A549 treated with ZK216348 at 1 μM for 4 hours (cell line): Measurements from ENCODE around the gene AMDHD2. TPM values are rescaled to one million over a fixed set of nuclear protein-coding genes. Genes with fewer than 3 reads are reported as not detected.

ENCODE experiments used
- total RNA-seq: library from RNA; stranded (reverse); fragments of 200-300 nt; extraction: Qiagen RNA extraction; gene quantifications from 5 replicates; pipeline ENCODE4 v1.2.3, GENCODE V29; 2022; ENCODE audit warnings: low read depth

AMDHD2 gene, protein sequence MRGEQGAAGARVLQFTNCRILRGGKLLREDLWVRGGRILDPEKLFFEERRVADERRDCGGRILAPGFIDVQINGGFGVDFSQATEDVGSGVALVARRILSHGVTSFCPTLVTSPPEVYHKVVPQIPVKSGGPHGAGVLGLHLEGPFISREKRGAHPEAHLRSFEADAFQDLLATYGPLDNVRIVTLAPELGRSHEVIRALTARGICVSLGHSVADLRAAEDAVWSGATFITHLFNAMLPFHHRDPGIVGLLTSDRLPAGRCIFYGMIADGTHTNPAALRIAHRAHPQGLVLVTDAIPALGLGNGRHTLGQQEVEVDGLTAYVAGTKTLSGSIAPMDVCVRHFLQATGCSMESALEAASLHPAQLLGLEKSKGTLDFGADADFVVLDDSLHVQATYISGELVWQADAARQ
- total RNA-seq: 10.2 to 28.8 TPM (median 27.7 TPM) in 5 replicates

GRCh38 chr16:2520097-2520783 is at the start of gene AMDHD2:
Gene AMDHD2, plus strand, starts transcription at chr16:2520371. Its CDS starts 88 bp downstream, at chr16:2520459.

DNA sequence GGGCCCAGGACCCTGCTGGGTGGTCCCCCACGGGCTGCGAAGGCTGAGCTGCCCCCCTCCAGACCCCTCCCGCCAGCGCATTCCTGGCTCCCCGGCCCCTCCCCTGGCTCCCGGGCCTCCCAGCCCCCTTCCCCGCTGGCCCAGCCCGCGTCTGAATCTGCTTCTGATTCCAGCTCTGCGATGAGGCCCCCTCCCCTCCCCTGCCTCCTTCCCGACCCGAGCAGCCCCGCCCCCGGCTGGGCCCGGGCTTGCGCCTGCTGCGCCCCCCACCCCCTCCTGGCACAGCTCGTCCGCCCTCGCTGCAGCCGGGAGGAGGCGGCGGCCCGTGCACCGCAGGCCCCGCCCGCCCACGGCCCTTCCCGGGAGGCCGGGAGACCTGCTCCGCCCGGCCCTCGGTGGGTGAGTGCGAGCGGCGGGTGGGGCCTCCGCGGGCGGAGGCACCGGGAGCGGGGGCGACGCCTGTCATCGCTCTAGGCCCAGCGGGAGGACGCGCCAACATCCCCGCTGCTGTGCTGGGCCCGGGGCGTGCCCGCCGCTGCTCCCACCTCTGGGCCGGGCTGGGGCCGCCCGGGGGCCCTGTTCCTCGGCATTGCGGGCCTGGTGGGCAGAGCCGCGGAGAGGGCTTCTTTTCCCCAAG is 49.0 kb upstream of the AMDHD2 start, which contains the start of gene NTN3:
NTN3 (plus strand) TSS at position 282 of the 637 bp plus-strand sequence. CDS start 405 bp downstream, outside the sequence.

DNA sequence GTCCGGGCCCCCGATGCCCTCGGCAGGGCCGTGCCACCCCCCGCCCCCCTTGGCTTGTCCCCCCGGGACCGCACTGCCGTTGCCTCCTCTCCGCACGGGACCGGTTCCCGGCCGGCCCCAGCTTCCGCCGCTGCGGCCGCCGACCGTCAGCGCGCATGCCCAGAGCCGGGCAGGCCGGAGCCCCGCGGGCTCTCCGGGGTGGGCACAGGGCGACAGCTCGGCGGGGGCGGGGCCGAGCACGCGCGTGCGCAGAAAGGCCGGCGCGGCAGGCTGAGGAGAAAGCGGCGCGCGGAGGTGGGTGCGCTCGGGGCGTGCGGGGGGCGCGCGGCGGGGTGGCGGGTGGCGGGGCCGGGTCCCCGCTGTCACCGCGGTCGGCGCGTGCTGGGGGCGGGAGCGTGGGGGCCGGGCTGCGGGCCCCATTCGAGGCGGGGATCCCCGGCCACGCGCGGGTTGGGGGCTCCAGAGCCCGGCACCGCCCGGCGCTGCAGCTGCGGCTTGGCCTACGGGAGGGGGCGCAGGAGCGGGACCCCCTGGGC is 45.2 kb upstream of the AMDHD2 start, which contains the start of gene TBC1D24:
TBC1D24 (plus strand) TSS at position 251 of the 536 bp plus-strand sequence. CDS start 21,022 bp downstream, outside the sequence.

DNA sequence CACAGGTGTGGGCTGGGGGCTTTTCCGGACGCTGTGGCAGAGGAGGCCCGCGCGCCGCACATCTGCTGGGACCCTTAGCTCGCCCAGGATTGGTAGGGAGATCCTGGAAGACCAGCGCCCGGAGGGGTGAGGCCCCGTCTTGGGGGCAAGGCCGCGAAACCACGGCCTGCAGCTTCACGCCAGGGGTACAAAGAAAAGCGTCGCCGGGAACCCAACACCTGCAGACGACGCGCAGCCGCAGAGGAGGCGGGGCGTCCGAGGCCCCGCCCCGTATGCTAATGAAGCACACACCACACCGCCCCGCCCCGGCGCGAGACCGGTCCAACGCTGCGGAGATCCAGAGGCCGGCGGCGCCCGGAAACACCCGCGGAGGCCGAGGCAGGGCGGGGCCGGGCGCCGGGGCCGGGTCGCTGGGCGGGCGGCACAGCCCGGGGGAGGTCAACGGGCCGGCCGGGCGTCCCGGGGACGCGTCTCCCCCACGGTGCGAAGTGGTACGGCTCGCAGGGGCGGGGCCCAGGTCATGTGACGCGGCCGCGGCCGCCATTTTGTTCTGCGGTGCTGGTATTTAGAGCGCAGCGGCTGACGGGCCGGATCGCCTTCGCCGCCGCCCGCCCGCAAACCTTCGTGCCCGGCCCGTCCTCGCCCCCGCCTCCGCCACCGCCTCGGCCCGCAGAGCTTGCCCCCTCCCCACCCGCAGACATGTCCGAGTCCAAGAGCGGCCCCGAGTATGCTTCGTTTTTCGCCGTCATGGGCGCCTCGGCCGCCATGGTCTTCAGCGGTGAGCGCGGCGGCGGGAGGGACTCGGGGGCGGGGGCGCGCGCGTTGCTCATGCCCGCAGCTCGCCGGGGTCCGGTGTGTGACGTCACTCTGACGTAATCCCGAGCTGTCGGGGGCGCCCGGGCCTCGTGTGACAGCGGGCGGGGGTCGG is 6.5 kb upstream of the AMDHD2 start, which contains the start of gene ATP6V0C:
ATP6V0C (plus strand) TSS at position 548 of the 928 bp plus-strand sequence; CDS start at position 700, 152 bp downstream.

GRCh38 chr16:2531371-2531695 is 11.2 kb downstream of the AMDHD2 start, which contains the start of gene CEMP1:
Gene CEMP1, minus strand, starts transcription at chr16:2531408. Its CDS starts 335 bp downstream, at chr16:2531073.

DNA sequence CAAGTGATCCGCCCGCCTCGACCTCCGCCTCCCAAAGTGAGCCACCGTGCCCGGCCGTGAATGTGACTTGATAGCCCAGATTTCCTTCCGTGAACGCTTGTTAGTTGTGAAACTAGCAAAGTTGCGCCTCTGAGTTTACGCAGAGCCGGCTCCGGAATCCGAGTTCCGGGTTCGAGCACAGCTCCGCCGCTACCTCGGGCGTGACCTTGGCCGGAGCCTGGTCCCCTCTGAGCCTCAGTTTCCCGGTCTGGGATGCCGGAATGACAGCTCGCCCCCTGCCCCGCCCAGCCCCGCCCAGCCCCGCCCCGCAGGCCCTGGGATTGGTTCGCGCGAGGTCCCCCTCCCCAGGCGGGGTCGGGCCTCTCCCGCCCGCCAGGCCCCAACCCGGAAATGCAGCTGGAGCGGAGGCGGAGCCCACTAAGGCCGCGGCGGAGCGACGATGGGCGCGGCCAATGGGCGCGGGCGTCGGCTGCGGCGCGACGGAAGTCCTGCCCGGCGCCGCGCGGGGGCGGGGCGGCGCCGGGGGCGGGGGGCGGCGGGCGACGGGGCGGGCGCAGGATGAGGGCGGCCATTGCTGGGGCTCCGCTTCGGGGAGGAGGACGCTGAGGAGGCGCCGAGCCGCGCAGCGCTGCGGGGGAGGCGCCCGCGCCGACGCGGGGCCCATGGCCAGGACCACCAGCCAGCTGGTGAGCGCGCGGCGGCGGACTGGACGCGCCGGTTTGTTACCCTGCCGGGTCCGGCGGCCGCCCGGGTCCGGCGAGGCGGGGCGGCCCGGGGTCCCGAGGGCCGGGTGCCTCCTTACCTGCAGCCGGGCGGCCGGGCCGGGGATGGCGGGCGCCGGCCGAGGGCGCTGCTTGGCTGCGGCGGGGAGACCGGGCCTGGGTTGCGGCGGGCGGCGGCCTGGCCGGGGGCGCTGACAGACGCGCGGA is 17.5 kb downstream of the AMDHD2 start, which contains the start of gene PDPK1:
PDPK1 (plus strand) TSS at position 571 of the 929 bp plus-strand sequence; CDS start at position 663, 92 bp downstream.

Other genes starting within 250 kb of the AMDHD2 start
- gene ABCA3, start 179.6 kb upstream of the AMDHD2 start, total RNA-seq: 13.8 to 23.1 TPM (median 19.7 TPM) in 5 replicates
- 16.8 to 24.3 TPM (median 23.8 TPM) in 5 replicates for gene CCNF, start 90.9 kb upstream of the AMDHD2 start, total RNA-seq
- gene TEDC2, start 60.3 kb upstream of the AMDHD2 start, total RNA-seq: 12.6 to 24.4 TPM (median 21.2 TPM) in 5 replicates
- gene NTN3, start 49.1 kb upstream of the AMDHD2 start, total RNA-seq: 0.12 TPM in 1 of 5 replicates, not detected in the others
- gene TBC1D24, start 45.2 kb upstream of the AMDHD2 start, total RNA-seq: 5.1 to 8.9 TPM (median 8.5 TPM) in 5 replicates
- 125 to 283 TPM (median 245 TPM) in 5 replicates for gene ATP6V0C, start 6.4 kb upstream of the AMDHD2 start, total RNA-seq
- not detected in 5 replicates for gene CEMP1, start 11.0 kb downstream of the AMDHD2 start, total RNA-seq
- gene PDPK1, start 17.6 kb downstream of the AMDHD2 start, total RNA-seq: 22.0 to 25.6 TPM (median 22.4 TPM) in 5 replicates
- gene KCTD5, start 162.2 kb downstream of the AMDHD2 start, total RNA-seq: 31.5 to 44.6 TPM (median 42.6 TPM) in 5 replicates
- 1.0 to 2.2 TPM (median 1.8 TPM) in 5 replicates for gene PRSS27, start 199.9 kb downstream of the AMDHD2 start, total RNA-seq
- gene SRRM2, start 232.3 kb downstream of the AMDHD2 start, total RNA-seq: 263 to 471 TPM (median 435 TPM) in 5 replicates